GM10266 (cell line): ENCODE measurements around the gene CPEB1.

Source experiments
- DNase-seq: peaks from one replicate; pipeline ENCODE4 v3.0.0; 2012; ENCODE audit errors: extremely low spot score
- TF ChIP-seq, protein P1 (sequence below): IDR thresholded peaks from 2 replicates; pipeline ENCODE4 v1.5.1; 2012; ENCODE audit warnings: mild to moderate bottlenecking, low read depth; ENCODE audit not compliant: control insufficient read depth, insufficient read depth; ENCODE audit errors: missing control alignments

Gene CPEB1

GRCh38 chr15:82642656-82643055, 4.5 kb downstream of the CPEB1 start:
- no peak for DNase-seq
- TF ChIP-seq, protein P1, sequence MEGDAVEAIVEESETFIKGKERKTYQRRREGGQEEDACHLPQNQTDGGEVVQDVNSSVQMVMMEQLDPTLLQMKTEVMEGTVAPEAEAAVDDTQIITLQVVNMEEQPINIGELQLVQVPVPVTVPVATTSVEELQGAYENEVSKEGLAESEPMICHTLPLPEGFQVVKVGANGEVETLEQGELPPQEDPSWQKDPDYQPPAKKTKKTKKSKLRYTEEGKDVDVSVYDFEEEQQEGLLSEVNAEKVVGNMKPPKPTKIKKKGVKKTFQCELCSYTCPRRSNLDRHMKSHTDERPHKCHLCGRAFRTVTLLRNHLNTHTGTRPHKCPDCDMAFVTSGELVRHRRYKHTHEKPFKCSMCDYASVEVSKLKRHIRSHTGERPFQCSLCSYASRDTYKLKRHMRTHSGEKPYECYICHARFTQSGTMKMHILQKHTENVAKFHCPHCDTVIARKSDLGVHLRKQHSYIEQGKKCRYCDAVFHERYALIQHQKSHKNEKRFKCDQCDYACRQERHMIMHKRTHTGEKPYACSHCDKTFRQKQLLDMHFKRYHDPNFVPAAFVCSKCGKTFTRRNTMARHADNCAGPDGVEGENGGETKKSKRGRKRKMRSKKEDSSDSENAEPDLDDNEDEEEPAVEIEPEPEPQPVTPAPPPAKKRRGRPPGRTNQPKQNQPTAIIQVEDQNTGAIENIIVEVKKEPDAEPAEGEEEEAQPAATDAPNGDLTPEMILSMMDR = no peak

- TF ChIP-seq, protein P1 = no peak
These were observed 5.9 kb downstream of the CPEB1 start for GRCh38 chr15:82641129-82641798.

GRCh38 chr15:82640672-82641071, 6.5 kb downstream of the CPEB1 start:
- DNase-seq = no peak
- TF ChIP-seq, protein P1 = no peak

More at GRCh38 chr15:82641129-82641798, 5.9 kb downstream of the CPEB1 start:
- no peak for DNase-seq

DNA sequence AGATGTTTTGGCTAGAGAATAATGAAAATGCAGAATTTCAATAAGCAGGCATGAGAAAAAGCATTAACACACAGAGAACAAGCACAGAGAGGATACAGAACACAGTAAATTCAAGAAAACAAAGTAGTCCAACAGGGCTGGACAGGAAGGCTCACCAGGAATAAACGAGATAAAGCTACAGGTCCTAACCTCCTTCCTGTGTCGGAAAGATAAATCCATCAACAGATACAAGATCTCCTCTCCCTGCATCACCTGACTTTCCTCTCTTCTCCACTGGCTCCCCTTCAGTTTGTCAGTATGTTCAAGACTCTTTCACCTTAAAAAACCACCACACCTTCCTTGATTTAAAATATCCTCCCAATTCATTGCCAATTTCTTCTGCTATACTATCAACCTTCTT, 11.4 kb downstream of the CPEB1 start:
- TF ChIP-seq, protein P1 = no peak
- no peak for DNase-seq

DNA sequence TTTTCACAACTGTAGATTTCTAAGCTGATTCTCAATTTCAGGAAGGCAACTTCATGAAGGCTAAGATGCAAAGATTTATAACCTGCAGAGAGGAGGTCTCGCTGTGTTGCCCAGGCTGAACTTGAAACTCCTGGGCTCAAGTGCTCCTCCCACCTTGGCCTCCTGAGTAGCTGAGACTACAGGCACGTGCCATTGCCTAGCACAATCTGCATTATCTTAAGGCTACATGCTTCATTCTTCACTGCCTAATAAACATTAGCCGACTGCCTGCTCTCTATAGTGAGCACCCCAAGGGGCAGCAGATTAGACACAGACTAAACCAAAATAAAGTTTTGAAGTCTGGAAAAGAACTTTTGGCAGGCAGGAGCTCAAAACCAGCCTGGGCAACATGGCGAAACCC, 17.1 kb downstream of the CPEB1 start:
- TF ChIP-seq, protein P1 = no peak
- DNase-seq = no peak

GRCh38 chr15:82625136-82625535, 22.0 kb downstream of the CPEB1 start:
- DNase-seq = no peak
- TF ChIP-seq, protein P1 = no peak

- DNase-seq = no peak
These were observed 22.7 kb downstream of the CPEB1 start for GRCh38 chr15:82624438-82624837.

More at GRCh38 chr15:82624438-82624837, 22.7 kb downstream of the CPEB1 start:
- TF ChIP-seq, protein P1 = no peak
